Activated naive CD8-positive, alpha-beta T cell treated with anti-CD3 and anti-CD28 coated beads, Interleukin-2, amount 10 ng/mL, durations not matched to agents 7 days and 5 days (primary cell): ENCODE results near the gene GLB1L. TPM values are rescaled to one million over a fixed set of nuclear protein-coding genes. Genes with fewer than 3 reads are reported as not detected.

Experiments used
- ATAC-seq: fragments of 150-1000 bp; cut with Tn5 transposase; one replicate; pipeline ENCODE4 v1.10.0; 2021; ENCODE audit warnings: low read depth, moderate library complexity
- POLR2A ChIA-PET: fragments of 350-600 bp; sonication (Branson Sonifier 250); formaldehyde crosslinking; loops from one replicate; lab custom pipeline; 2021; ENCODE audit warnings: antibody characterized with exemption; lab: Charles Lee
- DNase-seq: peaks from one replicate; pipeline ENCODE4 v3.0.0; 2021
- H3K27ac Mint-ChIP-seq: one replicate; pipeline ENCODE4 v1.8.0; 2022; ENCODE audit warnings: mild to moderate bottlenecking, mixed read lengths
- H3K27me3 Mint-ChIP-seq: one replicate; pipeline ENCODE4 v1.8.0; 2022; ENCODE audit warnings: mild to moderate bottlenecking, moderate library complexity, mixed read lengths
- H3K36me3 Mint-ChIP-seq: one replicate; pipeline ENCODE4 v1.8.0; 2021; ENCODE audit warnings: mild to moderate bottlenecking, mixed read lengths
- H3K4me1 Mint-ChIP-seq: one replicate; pipeline ENCODE4 v1.8.0; 2021; ENCODE audit warnings: mixed read lengths
- H3K4me3 Mint-ChIP-seq: one replicate; pipeline ENCODE4 v1.8.0; 2022; ENCODE audit warnings: mild to moderate bottlenecking, moderate library complexity, mixed read lengths
- H3K9me3 Mint-ChIP-seq: one replicate; pipeline ENCODE4 v1.8.0; 2021; ENCODE audit warnings: mixed read lengths
- total RNA-seq, 2 experiments: library from RNA; stranded (reverse); gene quantifications; one replicate each; pipeline ENCODE4 v1.2.3, GENCODE V29; 2021

Gene GLB1L
- total RNA-seq, 2 experiments from 2014 or later = 3.3 to 4.1 TPM

DNA sequence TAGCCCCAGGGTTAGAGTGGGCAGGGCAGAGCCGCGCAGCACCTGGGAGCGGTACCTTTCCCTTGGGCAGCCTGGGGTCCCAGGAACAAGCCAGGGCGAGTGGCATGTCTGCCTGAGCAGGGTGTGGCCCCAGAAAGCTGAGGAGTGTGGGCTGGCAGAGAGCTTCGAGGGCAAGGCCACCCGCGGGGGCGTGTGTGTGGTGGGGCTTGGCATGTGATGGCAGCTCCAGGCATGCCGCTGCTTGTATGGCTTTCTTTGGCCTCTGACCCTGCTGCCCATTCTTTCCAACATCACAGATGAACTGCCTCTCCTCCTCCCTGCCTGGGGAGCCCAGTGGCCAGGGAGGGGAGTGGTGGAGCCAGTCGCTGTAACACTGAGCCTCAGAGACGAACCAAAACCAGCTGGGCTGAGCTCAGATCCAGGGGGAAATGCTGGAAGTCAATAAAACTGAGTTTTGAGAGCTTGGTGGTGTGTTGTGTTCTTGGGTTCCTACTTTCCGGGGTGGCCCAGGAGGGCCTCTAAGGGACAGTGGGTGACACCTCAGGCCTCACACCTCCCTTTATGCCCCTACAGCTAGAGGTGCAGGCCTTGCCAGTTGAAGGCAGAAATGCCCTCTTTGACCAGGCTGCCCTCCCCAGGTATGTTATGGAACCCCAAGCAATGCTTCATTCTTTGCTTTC is 41.3 kb upstream of the GLB1L start:
- Mint-ChIP-seq H3K4me3 (no peak overlapping the region), H3K9me3 (no peaks in the 10 kb centered on the region), H3K27me3 (no peaks in the 10 kb centered on the region), H3K36me3 (peaks cover 6% of the 10 kb centered on the region), H3K4me1 (peaks cover 3% of the 10 kb centered on the region), H3K27ac (no peak overlapping the region)
- DNase-seq (no peak), ATAC-seq (no peak)
- POLR2A ChIA-PET = interaction anchor here (1.4 kb wide), 2 partner anchors 8 to 33 kb away, joined by 3 to 5 read pairs; partner anchors contain the start of gene TUBA4A

- H3K27me3 Mint-ChIP-seq = no peaks in the 10 kb centered on the region
- peaks cover 7% of the 10 kb centered on the region for H3K36me3 Mint-ChIP-seq
- no peak overlapping the region for H3K27ac Mint-ChIP-seq
- no peak overlapping the region for H3K4me3 Mint-ChIP-seq
- POLR2A ChIA-PET = interaction anchor here (1.4 kb wide), 1 partner anchor 9 kb away, joined by 3 read pairs; no protein-coding TSS in a partner anchor
- peaks cover 9% of the 10 kb centered on the region for H3K4me1 Mint-ChIP-seq
- DNase-seq (no peak), ATAC-seq (no peak)
- no peaks in the 10 kb centered on the region for H3K9me3 Mint-ChIP-seq
These were observed 40.7 kb upstream of the GLB1L start for GRCh38 chr2:219285894-219286425.

GRCh38 chr2:219285373-219285735 is 40.1 kb upstream of the GLB1L start:
- H3K27me3 Mint-ChIP-seq = no peaks in the 10 kb centered on the region
- no peak overlapping the region for H3K27ac Mint-ChIP-seq
- H3K9me3 Mint-ChIP-seq = no peaks in the 10 kb centered on the region
- POLR2A ChIA-PET = interaction anchor here (1.7 kb wide), 1 partner anchor 9 kb away, joined by 8 read pairs; no protein-coding TSS in a partner anchor
- H3K4me1 Mint-ChIP-seq = peaks cover 15% of the 10 kb centered on the region
- peaks cover 8% of the 10 kb centered on the region for H3K36me3 Mint-ChIP-seq
- no peak for ATAC-seq
- H3K4me3 Mint-ChIP-seq = no peak overlapping the region
- no peak for DNase-seq

GRCh38 chr2:219284501-219285372 is 39.5 kb upstream of the GLB1L start:
- no peaks in the 10 kb centered on the region for H3K27me3 Mint-ChIP-seq
- ATAC-seq (no peak), DNase-seq (no peak)
- POLR2A ChIA-PET = interaction anchor here (1.7 kb wide), 1 partner anchor 10 kb away, joined by 8 read pairs; no protein-coding TSS in a partner anchor
- H3K36me3 Mint-ChIP-seq = peaks cover 8% of the 10 kb centered on the region
- H3K4me3 Mint-ChIP-seq = no peak overlapping the region
- peaks cover 21% of the 10 kb centered on the region for H3K4me1 Mint-ChIP-seq
- no peaks in the 10 kb centered on the region for H3K9me3 Mint-ChIP-seq
- no peak overlapping the region for H3K27ac Mint-ChIP-seq

GRCh38 chr2:219282943-219283581 is 37.8 kb upstream of the GLB1L start:
- POLR2A ChIA-PET = no interaction called here
- Mint-ChIP-seq H3K4me1 (peaks cover 32% of the 10 kb centered on the region), H3K9me3 (no peaks in the 10 kb centered on the region), H3K27me3 (no peaks in the 10 kb centered on the region), H3K4me3 (no peak overlapping the region), H3K36me3 (peaks cover 8% of the 10 kb centered on the region), H3K27ac (no peak overlapping the region)
- DNase-seq (no peak), ATAC-seq (no peak)

- ATAC-seq = no peak
- no peaks in the 10 kb centered on the region for H3K9me3 Mint-ChIP-seq
- H3K4me1 Mint-ChIP-seq = peaks cover 38% of the 10 kb centered on the region
- no peaks in the 10 kb centered on the region for H3K27me3 Mint-ChIP-seq
- POLR2A ChIA-PET = no interaction called here
- H3K36me3 Mint-ChIP-seq = peaks cover 8% of the 10 kb centered on the region
- H3K27ac Mint-ChIP-seq = no peak overlapping the region
- DNase-seq = no peak
- H3K4me3 Mint-ChIP-seq = no peak overlapping the region
These were observed 37.1 kb upstream of the GLB1L start for GRCh38 chr2:219282375-219282774.

- Mint-ChIP-seq H3K27ac (no peak overlapping the region), H3K4me3 (no peak overlapping the region), H3K4me1 (peaks cover 40% of the 10 kb centered on the region), H3K27me3 (no peaks in the 10 kb centered on the region), H3K9me3 (no peaks in the 10 kb centered on the region), H3K36me3 (peaks cover 8% of the 10 kb centered on the region)
- POLR2A ChIA-PET = no interaction called here
- DNase-seq = no peak
- ATAC-seq = no peak
These were observed 36.3 kb upstream of the GLB1L start for GRCh38 chr2:219281588-219281987.

DNA sequence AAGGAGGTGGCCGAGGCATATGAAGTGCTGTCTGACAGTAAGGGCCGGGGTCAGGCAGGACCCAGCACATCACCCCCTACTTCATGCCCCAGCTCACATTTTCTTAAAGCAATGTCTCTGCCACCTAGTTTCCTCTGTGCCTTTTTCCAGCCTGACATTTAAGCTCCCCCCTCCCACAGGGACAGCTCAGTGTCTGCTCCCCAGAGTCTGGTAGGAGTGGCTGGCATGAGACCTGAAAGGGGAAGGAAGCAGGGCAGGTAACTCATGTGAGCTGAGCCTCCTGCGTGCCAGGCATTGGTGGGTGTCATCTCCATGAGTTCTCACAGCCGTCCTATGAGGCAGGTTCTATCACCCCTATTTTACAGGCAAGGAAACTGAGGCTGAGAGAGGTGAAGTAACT is 35.4 kb upstream of the GLB1L start:
- no peaks in the 10 kb centered on the region for H3K27me3 Mint-ChIP-seq
- H3K27ac Mint-ChIP-seq = no peak overlapping the region
- no peak for ATAC-seq
- peaks cover 40% of the 10 kb centered on the region for H3K4me1 Mint-ChIP-seq
- peak overlapping the region; percentile 98 for H3K4me3 Mint-ChIP-seq
- H3K36me3 Mint-ChIP-seq = peaks cover 8% of the 10 kb centered on the region
- H3K9me3 Mint-ChIP-seq = no peaks in the 10 kb centered on the region
- POLR2A ChIA-PET = interaction anchor here (2.6 to 5.5 kb wide), 3 partner anchors 14 to 31 kb away, joined by 16 to 66 read pairs (median 27); partner anchors contain the start of genes TUBA4A and TUBA4B
- DNase-seq = no peak

- Mint-ChIP-seq H3K36me3 (peaks cover 7% of the 10 kb centered on the region), H3K27me3 (no peaks in the 10 kb centered on the region), H3K27ac (peak overlapping the region; percentile 99), H3K9me3 (no peaks in the 10 kb centered on the region), H3K4me3 (peak overlapping the region; percentile 98), H3K4me1 (peaks cover 38% of the 10 kb centered on the region)
- POLR2A ChIA-PET = interaction anchor here (0.6 to 5.5 kb wide), 8 partner anchors 13 to 121 kb away, joined by 3 to 66 read pairs (median 10); partner anchors contain the start of genes CNPPD1, GLB1L, STK16 and TUBA4A
- no peak for DNase-seq
- ATAC-seq = no peak
These were observed 34.8 kb upstream of the GLB1L start for GRCh38 chr2:219279916-219280516.

DNA sequence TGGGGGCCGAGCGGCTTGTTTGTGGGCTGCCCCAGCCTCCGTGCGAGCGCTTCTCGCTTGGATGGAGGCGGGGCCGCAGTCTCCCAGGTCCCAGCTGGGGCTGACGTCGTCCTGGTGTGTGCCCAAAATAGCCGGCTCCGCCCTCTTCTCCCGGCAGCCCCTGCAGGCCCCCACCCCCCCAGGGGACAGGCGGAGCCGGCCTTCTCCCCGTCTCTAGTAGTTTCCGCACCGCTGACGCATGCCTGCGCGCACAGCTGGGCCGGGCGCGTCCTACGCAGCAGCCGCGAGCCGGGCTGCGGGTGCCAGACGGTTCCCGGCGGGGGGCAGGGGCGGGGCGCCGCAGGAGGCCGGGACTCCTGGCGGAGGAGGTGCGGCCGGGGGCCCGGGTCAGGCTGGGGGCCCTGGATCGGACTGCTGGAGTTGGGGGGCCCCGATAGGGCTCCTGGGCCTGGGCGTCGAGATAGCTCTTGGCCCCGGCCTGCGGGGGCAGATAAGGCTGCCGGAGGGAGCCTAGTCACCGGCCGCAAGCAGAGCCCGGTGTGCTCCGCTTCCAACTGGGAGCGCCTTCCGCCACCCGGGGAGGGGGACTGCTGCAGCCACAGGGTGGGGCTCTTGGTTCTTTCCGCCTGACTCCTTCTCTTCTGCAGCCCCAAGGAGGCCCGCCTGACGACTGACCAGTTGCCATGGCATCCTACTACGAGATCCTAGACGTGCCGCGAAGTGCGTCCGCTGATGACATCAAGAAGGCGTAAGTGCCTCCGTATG is 34.1 kb upstream of the GLB1L start, which contains the start of gene DNAJB2:
Gene DNAJB2, plus strand, starts transcription at position 216 of the 765 bp plus-strand sequence. Its CDS starts 468 bp downstream, at position 684.
- Mint-ChIP-seq H3K27ac (peak within 1 kb of the TSS; percentile 99), H3K36me3 (peaks cover 7% of the 10 kb centered on the region), H3K4me3 (peak within 1 kb of the TSS; percentile 98), H3K9me3 (no peaks in the 10 kb centered on the region), H3K27me3 (peaks cover 4% of the 10 kb centered on the region), H3K4me1 (peaks cover 38% of the 10 kb centered on the region)
- POLR2A ChIA-PET = interaction anchor here (0.6 to 5.5 kb wide), 15 partner anchors 10 to 120 kb away, joined by 3 to 66 read pairs (median 5); partner anchors contain the start of genes ABCB6, ANKZF1, ATG9A and CNPPD1
- ATAC-seq = peak; percentile 91
- peak; percentile 97 for DNase-seq

DNA sequence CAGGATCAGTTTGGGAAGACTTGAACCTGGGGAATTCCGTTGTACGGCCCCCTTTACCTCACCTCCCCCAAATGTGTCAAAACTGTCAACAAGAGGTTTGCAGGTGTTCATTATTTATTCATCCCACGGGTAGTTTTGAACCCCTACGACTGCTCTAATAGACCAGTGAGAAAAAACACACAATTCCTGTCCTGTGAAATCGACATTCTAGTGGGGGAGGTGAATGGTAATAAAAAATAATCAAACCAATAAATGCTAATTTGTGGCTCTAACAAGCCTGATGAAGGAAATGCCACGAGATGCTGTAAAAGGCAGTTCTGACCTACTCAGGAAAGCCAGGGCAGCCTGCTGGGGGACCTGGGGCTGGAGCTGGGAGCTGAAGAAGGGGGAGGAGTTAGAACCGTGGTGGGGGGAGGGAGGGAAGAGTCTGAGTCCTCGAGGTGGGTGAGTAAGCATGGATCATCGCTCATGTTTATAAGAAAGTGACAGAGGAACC is 33.5 kb upstream of the GLB1L start:
- Mint-ChIP-seq H3K27me3 (peaks cover 4% of the 10 kb centered on the region), H3K4me1 (peaks cover 40% of the 10 kb centered on the region), H3K36me3 (peaks cover 7% of the 10 kb centered on the region), H3K9me3 (no peaks in the 10 kb centered on the region), H3K4me3 (peak overlapping the region; percentile 98), H3K27ac (peak overlapping the region; percentile 97)
- DNase-seq (no peak), ATAC-seq (no peak)
- POLR2A ChIA-PET = interaction anchor here (0.7 to 5.5 kb wide), 13 partner anchors 9 to 119 kb away, joined by 3 to 66 read pairs (median 5); partner anchors contain the start of genes ABCB6, ANKZF1, ATG9A and GLB1L
